GM19035 (cell line): Measurements from ENCODE around the gene CDC42SE2.
A peak's percentile ranks its signal among the peaks of the same experiment; 100 is the strongest.
"Not testable (repeated sequence)": the region's sequence is repeated elsewhere in the genome, so short reads cannot be mapped to it uniquely, and the experiment has no call there.

ENCODE experiments used
- ATAC-seq: cut with Tn5 transposase; IDR thresholded peaks from one replicate; pipeline ENCODE4 v1.9.1; 2021; ENCODE audit not compliant: unreplicated experiment

Gene CDC42SE2

DNA sequence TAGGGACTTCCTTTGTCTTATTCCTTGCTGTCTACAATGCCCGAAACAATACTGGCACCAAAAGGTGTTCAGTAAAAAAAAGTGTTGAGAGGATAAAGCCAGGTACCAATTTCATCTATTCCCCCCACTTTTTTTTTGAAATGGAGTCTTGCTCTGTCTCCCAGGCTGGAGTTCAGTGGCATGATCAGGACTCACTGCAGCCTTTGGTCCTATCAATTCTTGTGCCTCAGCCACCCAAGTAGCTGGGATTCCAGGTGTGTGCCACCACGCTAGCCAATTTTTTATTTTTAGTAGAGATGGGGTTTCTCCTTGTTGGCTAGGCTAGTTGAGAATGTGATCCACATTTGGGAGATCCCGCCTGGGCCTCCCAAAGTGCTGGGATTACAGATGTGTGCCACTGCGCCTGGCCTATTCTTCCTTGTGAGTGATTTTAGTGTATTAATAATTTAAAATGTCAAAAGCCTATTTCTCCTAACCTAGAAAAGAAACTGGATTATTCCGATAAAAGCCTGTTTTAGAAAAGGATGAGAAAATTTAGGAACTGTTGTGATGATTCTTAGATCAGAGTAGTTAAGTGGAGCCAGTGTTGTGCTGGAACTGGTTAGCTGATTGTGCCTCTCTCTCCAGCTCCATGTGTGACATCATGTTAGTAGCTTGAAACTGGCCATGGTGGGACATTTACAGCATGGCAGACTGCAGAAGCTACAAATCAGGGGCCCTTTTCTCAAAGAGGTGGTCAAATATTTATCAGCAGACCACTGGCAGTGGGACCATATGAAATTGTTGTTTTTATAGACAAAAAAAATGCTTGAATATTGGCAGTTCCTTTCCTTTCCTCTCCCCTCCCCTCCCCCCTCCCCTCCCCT is 14.3 kb downstream of the CDC42SE2 start:
- no peak for ATAC-seq

DNA sequence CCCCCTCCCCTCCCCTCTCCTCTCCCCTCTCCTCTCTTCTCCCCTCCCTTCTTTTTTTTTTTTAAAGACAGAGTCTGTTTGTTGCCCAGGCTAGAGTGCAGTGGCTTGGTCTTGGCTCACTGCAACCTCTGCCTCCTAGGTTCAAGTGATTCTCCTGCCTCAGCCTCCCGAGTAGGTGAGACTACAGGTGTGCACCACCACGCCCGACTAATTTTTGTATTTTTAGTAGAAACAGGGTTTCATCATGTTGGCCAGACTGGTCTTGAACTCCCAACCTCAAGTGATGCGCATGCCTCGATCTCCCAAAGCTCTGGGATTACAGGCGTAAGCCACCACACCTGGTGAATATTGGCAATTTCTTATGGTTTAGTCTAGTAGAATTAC is 14.9 kb downstream of the CDC42SE2 start:
- not testable (repeated sequence) for ATAC-seq

- ATAC-seq: no peak
Observed at GRCh38 chr5:131279204-131279603, 15.4 kb downstream of the CDC42SE2 start.

GRCh38 chr5:131280417-131280816 is 16.6 kb downstream of the CDC42SE2 start:
- no peak for ATAC-seq

DNA sequence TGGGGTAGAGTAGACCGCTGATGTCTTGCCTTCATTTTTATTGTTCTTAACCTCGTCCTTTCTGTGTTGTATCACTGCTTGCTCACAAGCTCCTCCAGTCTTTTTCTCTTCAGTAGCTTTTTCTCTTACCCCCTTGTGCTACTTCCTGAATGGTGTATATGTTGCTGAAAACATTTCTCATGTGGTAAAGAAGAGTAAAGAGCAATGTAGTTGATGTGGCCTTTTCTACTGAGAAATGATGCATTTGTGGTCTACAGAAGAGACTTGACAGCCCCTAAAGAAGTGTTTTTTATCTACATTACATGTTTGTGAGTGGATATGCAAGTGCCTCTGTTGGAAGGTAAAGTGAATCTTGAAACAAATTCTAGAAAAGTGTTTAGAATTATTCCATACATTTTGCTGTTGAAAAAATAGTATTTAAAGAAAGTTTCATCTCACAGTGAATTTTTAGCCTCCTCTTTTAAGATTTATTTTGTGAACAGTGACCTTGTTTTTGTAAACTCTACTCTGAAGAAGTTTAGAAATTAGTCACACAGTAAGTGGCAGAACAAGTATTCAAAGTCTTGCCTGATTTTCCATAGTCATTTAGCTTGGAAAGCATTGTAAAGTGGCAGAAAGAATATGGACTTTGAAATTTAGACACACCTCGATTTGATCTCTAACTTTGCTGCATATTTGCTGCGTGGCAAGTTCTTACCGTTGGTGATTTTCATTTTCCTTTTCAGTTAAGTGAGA is 17.4 kb downstream of the CDC42SE2 start:
- peak; percentile 44 for ATAC-seq

DNA sequence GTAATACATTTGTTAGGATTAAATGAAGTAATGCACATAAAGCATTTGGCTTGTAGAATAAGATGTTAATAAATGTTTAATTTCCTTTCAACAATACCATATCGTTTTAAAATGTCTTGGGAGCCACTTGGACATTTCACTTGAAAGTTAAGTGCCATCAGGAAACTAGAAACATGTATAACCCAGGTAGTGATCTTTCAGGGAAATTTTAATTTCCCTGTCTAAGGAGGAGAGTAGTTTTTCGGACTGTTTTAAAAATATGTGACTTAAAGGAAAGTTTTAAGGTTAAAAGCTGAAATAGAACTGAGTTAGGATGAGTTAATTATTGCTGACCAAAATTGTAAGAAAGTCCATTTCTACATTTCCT is 18.0 kb downstream of the CDC42SE2 start:
- no peak for ATAC-seq

DNA sequence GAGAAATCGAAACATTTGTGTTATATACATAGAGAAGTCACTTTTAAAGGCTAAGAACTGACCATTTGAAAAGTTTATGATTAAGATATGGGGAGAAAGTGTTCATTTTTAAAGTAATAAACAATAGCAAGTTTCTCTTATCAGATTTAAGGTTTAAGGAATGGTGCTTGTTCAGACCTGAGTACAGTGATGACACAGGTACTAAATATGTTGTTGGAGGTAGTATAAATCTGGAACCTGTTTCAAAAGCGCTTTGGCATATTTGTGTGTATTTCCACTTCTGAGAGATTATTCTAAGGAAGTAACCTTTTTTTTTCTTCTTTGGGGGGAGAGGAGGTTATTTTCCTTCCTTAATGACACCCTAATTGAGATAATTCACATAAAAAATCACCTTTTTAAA is 18.4 kb downstream of the CDC42SE2 start:
- ATAC-seq: no peak

DNA sequence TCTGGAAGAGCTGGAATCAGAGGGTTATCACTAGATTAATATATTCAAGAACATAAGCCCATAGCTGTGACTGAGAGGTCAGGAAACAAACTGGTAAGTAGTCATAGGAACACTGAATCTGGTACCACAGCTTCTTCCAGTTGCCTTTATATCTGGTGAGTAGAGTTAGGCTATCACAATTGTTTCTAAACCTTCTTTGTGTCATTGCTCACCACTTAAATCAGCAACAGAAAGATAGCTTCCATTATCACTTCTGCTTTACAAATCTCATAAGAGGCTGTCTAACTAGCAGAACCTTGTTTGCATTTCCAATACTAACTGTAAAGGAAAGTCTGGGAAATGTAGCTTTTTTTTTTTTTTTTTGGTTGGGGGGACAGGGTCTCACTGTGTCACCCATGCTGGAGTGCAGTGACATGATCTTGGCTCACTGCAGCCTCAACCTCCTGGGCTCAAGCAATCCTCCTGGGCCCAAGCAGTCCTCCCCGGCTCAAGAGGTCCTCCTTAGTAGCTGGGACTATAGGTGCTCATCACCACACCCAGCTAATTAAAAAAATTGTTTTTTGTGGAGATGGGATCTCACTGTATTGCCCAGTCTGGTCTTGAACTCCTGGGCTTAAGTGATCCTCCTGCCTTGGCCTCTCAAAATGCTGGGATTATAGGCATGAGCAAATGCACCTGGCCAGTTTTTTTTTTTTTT is 22.0 kb downstream of the CDC42SE2 start:
- ATAC-seq: no peak

- ATAC-seq: no peak
Observed at GRCh38 chr5:131286400-131286715, 22.5 kb downstream of the CDC42SE2 start.

DNA sequence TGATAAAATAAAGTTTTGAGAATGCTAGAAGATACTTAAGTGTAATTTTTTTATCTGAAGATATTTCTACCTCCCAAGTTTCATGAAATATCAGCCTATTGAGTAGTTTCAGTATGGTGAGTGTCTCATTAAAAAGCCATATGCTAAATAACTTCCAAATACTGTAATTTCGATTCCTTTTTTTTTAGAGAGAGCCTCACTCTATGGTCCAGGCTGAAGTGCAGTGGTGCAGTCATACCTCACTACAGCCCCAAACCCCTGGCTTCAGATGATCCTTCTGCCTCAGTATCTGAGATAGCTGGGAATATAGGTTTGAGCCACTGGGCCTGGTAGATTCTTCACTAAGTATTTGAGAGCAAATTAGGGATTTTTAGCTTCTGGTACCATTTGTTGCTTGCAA is 24.5 kb downstream of the CDC42SE2 start:
- ATAC-seq: no peak

GRCh38 chr5:131289738-131290137 is 25.9 kb downstream of the CDC42SE2 start:
- peak; percentile 54 for ATAC-seq

DNA sequence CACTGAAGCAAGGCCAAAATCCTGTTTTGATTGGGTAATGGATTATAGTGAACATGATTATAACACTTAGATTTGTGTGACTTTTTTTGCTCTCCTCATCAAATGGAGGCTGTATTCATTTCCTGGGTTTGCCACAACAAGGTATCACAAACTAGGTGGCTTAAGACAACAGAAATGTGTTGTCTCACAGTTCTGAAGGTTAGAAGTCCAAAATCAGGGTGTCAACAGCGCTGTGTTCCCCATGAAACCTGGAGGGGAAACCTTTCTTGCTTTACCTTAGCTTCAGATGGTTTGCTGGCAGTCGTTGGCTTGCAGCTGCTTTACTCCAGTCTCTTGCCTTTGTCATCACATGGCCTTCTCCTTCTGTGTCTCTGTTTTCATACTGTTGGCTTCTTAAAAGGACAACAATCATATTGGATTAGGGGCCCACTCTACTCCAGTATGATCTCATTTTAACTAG is 32.4 kb downstream of the CDC42SE2 start:
- no peak for ATAC-seq

GRCh38 chr5:131297886-131298285 is 34.0 kb downstream of the CDC42SE2 start:
- ATAC-seq: no peak

DNA sequence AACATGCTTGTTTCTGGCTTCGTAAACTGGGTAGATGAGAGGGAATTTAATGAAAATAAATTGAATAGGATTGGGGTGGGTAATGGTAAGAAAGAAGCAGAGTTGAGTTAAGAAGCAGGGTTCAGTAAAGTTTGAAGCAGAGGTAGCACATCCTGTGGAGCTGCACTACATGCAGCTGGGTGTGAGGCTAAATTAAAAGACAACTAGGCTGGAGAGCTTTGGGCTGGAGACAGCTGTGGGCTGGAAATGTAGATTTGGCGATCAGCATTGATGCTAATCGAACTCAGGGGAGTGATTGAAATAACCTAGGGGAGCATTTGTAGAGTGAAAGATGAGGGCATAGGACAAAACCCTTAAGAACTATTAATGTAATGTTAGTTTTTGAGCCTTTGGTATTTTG is 35.6 kb downstream of the CDC42SE2 start:
- ATAC-seq: no peak

DNA sequence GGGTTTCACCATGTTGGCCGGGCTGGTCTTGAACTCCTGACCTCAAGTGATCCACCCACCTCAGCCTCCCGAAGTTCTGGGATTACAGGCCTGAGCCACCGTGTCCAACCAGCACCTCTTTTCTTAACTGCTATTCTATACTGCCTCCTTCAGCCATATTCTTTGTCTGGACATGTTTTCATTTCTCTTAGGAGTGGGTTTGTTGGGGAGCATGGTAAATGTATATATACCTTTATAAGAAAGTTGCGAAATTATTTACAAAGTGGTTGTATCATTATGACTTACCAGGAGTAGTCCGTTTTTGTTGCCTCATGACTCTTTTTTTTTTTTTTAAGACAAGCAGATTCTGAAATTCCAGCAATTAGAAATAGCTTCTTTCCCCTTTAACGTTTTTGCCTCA is 38.7 kb downstream of the CDC42SE2 start:
- ATAC-seq: no peak

DNA sequence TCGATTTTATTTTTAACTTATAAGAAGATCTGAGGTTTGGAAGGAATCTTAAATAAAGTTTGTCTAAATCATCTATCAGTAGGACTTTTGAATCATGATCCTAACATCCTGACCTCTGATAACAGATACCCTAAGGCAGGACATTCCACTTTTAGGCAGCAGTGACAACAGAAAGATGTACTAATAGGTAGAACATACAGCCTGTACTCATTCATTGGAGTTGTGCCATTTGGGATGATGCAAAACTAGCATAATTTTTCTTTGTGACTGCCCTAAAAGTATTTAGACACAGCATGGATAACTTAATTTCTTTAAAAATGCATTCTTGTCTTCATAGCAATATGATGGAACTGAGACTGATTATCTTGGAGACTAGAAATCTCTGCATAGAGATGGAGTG is 39.7 kb downstream of the CDC42SE2 start:
- ATAC-seq: no peak

- no peak for ATAC-seq
Observed at GRCh38 chr5:131304414-131304813, 40.6 kb downstream of the CDC42SE2 start.

GRCh38 chr5:131305138-131305689 is 41.4 kb downstream of the CDC42SE2 start:
- ATAC-seq: no peak

DNA sequence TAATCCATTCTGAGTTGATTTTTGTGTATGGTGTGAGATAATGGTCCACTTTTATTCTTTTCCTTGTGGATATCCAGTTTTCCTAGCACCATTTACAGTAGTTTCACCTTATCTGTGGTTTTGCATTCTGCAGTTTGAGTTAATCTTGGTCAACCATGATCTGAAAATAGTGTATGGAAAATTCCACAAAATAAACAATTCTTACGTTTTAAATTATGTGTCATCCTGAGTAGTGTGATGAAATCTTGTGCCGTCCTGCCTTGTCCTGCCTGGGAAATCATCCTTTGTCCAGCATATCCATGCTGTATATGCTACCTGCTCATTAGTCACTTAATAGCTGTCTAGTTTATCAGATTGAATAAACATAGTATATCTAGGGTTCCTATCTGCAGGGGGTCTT is 42.1 kb downstream of the CDC42SE2 start:
- ATAC-seq: no peak

GRCh38 chr5:131312235-131312772 is 48.5 kb downstream of the CDC42SE2 start:
- not testable (repeated sequence) for ATAC-seq

DNA sequence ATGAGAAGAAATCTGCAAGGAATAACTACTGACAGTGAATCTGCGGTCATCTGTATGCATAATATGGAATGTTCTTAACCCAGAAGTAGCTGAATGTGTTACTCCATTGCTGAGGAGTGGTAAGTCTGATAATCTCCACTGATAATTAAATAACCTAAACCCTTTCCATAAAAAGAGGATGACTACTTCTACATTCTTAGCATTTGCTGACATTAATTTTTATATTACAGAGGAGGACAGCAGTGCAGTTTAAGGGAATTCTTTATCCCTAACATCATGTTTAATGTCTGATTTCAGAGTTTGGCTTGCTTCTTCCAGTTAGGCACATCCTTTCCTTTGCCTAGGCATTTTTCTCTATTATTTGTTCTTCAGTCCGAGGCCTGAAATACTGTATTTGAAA is 52.2 kb downstream of the CDC42SE2 start:
- ATAC-seq: no peak
